ENCODE data around the gene TMEM132E.

Gene TMEM132E

DNA sequence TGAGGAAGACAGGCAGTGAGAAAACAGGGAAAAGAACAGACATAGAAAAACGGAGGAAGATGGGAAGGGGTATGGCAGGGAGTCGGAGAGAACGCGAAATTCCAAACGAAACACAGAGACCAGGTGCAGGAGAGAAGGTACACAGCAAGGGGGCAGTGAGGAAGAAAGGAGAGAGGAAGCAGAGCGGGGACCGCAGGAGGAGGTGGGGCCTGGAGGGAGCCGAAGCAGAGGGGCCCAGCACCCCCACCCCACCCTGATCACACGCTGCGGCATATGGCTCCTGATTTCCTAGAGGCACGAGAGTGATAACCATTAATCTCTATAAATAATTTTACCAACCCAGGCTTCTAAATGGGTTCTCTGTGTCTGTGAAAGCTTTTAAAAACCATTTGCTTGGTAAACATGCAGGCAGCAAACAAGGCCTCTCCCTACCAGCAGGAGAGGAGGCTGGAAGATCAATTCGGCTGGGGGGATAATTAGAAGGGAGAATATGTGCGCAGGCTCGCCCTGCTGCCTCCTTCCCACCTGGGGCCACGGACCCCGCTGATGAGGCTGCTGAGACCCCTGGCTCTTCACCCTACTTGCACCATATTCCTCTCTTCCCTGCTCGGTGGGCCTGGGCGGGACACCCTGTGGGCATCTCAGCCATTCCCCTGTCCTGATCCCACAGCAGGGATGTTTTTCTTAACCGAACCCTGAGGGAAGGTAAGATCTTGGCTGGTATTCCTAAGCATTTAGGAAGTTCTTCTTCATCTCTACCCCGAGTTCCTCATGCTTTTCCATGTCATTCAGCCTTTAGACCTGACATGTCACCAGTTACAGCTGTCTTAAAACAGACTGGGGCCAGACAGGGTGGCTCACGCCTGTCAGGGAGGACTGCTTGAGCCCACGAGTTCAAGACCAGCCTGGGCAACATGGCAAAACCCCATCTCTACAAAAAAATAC, 86.7 kb downstream of the TMEM132E start:
- no peak for DNase-seq

DNA sequence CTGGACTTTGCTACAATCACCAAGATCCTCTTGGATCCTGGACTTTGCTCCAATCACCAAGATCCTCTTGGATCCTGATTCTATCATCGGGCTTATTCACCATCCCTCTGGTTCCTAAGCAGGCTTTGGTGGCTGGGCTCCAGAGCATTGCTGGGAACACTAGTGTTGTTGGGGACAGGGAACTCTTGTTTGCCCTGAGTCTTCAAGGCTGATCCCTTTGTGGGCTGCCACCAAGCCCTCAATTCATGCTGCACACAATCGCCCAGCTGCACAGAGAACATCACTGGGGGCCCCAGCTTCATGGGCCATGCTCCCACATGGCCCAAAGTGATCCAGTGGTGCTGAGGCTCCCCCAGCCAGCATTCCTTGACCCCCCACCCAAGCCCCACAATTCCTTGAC, 88.3 kb downstream of the TMEM132E start:
- DNase-seq = no peak

DNA sequence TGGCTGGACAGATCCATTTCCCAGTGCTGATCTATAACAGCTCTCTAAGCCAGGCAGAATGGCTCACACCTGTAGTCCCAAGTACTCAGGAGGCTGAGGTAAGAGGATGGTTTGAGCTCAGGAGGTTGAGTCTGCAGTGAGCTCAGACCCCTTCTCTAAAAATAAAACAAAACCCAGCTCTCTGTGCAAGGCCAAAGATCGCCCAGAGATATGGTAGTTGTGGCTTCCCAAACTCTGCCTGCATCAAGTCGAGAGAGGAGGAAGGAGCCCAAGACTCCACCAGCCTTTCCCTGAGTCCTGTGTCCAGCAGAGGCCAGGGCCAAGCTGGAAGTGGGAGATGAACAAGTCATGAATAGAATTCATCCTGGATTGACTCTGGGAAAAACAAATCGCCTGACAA, 88.8 kb downstream of the TMEM132E start:
- no peak for DNase-seq

- no peak for DNase-seq
Observed at GRCh38 chr17:34669511-34669910, 90.1 kb downstream of the TMEM132E start.

GRCh38 chr17:34670618-34671017, 91.2 kb downstream of the TMEM132E start:
- no peak for DNase-seq

- DNase-seq = no peak
Observed at GRCh38 chr17:34671191-34671590, 91.8 kb downstream of the TMEM132E start.

DNA sequence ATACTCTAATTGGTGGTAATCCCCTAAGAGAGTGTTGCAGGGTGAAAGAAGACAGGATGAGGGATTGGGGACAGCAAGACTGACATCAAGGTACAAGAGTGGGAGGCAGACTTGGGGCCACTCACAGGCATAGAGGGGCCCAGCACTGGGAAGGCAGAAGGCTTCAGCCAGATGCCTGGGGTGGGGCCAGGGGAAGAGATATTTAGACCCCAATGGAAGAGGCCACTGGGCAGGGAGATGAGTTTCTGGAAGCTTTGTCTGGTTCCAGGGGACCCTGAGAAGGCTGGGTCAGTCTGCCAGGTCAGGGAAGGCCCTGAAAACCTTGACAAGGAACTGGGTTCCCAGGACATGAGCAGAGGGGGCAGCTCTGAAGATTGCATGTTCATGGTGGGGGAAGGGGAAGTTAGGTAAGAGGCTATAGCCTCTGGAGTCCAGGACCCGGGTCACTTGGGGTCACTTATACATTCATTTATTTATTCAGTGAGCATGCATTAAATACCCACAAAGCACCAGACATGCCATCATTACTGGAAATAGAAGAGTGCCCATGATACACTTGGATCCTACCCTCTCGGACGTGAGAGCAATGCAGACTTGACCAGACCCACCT, 92.9 kb downstream of the TMEM132E start:
- no peak for DNase-seq

DNA sequence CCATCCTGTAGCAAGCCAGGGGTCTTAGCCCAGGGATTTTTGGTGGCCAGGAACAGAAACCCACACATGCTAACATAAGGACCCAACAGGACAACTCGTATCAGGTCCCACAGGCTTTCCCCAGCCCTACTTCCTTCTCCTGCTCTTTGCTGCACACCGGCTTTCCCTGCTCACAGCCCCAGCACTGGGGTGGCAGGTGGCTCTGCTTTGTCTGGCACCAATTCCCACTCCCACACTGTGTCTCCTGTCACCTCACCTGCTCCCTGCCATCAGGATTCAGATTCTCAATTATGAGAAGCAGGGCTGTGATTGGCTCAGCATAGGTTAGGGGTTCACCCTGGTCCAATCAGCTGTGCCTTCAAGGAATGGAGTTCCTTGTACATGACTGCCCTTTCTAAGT, 94.1 kb downstream of the TMEM132E start:
- peak; percentile 48 for DNase-seq

DNA sequence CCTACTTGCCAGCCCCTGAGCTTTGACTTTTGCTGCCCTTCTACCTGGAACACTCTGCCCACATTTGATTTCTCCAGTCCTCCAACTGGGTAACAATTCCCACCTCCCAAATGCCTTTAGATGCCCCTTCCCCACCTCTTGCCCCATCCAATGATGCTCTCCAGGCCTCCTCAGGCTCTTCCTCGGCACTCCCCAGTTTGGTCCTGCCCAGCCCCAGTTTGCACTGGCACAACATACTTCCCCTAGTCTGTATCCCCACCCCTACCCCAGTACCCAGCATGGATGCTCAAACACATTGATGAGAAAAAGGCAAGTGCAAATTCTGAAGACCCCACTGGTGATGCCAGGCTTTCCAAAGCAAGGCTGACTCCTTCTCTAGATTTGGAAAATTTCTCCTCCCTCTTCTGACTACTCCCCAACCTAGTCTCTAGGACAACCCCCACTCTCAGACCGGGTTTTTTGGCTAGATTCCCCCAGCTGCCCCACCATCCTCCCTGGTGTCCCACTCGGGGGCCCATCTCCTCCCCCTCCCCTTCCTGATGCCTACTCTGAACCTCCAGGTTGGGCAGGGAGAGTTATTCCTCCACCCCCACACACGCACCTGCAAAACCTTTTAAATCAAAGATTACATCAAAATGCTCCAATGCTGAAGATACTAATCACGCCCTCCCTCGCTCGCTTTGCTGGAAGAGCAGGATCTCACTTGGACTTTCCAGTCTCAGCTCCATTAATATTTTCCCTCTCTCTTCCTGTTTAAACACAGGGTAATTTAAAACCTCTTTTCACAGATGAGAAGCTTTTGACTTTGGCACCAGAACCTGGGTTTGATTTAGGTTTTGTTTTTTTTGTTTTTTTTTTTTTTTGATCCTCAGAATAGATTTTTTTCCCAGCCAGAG, 94.9 kb downstream of the TMEM132E start:
- DNase-seq = peak; percentile 71

- no peak for DNase-seq
Observed at GRCh38 chr17:34675143-34675542, 95.8 kb downstream of the TMEM132E start.

DNA sequence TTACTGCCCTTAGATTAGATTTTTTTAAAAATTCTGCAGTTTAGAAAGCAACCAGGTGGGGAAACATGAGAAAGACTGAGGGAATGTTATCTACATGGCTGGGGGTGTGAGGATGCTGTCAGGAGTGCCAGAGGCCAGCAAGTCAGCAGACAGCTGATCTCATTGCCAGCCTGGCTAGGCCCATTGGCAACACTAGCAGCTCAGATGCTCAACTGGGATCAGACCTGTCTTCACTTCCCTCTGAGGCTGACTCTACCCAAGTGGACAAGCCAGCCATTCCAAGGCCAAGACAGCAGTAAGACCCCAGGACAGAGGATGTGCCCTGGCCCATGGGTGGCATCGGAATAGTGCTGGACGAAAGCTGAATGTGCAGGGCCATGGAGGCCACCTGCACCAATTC, 96.2 kb downstream of the TMEM132E start:
- no peak for DNase-seq

DNA sequence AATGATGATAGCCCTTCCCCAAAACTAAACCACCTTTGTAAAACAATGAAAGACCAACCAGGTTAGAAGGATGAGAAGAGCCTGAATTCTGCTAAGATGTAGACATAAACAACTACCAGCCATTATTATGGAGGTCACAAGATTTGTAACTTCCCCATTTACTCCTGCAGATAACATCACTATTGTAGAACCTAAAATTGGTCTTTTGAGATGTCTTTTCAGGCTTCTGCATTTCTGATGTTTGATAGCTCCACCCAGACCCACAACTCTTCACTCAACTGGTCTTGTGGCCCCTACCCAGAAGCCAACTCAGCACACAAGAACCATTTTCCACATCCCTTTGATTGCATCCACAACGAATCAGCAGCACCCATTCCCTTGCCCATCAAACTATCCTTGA, 100.8 kb downstream of the TMEM132E start:
- no peak for DNase-seq

GRCh38 chr17:34682305-34682704, 102.9 kb downstream of the TMEM132E start:
- DNase-seq = no peak

GRCh38 chr17:34683390-34683789, 104.0 kb downstream of the TMEM132E start:
- DNase-seq = no peak

All from NCI-H2029 (cell line).